Middle frontal gyrus (tissue), 1 donor: ENCODE results near the gene EMD.
A peak's percentile ranks its signal among the peaks of the same experiment; 100 is the strongest.

Experiments used
- DNase-seq: peaks from one replicate; pipeline ENCODE4 v3.0.0-alpha.2; 2015; ENCODE audit warnings: low spot score; ENCODE audit errors: extremely low spot score

EMD gene

DNA sequence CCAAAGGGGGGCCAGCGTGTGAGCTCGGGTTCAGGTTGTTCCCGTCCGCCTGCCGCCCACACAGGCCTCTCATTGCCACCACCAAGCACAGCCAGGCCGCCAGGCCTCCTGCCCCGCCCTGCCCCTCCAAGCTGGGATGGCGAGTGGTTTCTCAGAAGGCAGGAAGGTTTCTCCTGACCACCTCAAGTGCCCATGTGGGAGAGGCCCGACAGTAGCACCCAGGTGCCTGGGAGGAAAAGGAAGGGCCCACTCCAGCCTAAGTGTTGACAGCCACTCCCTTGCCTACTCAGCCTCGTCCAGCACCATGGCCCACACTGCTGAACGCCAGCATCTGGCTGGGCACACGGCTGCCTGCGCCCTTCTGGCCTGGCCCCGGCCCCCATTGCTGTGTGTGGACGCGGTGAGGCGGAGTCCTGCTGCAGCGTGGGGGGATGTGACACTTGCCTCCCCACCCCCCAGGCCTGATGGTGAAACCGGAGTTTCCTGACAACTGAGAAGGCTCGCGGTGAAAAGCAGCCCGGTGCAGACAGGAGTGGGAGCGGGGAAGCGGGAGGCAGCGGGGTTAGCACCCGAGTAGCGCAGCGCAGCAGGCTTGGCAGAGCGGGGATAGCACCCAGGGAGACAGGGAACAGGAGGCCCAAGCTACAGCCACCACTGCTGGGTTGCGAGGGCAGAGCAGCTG is 23.9 kb upstream of the EMD start:
- DNase-seq: no peak

DNA sequence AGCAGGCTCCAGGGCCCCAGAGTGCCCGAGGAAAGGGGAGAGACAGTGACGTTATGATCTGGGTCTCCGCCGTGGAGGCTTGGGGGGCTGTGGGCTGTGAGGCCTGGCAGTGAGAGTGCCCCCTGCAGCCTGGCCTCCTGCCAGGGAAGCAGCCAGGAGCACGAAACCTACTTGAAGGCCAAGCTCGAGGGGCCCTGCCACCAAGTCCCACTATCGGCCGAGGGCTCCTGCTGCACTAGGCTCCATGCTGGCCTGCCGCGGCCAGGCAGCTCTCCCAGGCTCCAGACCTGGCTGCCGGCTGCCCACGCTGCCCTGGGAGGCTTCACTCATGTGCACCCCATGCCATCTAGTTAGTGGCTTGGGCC is 23.3 kb upstream of the EMD start:
- DNase-seq: no peak

DNA sequence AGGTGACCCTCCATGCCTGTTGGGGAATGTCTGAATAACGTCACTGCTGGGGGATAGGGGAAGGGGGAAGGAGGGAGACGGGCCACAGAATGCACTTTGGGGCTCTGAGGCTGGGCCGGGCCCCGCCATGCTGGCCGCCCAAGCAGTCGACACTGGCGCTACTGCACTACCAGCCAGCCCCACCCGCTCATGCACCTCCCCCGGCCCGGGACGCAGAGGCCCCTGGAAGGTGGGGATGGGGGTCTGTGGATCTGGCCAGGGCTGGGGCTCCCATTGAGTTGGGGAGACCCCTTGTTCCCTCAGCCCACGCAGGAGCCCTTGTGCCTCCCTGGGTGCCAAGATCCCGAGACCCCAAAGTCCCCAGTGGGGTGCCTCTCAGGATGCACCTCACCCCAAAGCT is 22.5 kb upstream of the EMD start:
- DNase-seq: no peak

DNA sequence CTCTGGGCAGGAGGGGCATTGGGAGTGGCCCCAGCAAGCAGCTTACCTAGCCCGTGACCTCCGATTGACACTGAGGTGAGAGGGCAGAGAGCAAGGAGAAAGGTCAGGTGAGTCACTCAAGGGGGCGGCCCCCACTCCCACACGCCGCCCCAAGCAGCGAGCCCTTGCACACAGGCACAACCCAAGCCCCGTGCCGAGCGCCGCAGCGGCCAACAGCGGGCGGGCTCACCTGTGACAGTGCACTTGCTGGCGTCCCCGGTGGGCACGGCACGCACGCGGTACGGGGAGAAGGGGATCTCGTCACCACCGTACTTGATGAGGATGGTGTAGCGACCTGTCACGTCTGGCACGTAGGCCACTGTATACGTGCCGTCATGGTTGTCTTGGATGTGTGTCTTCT is 21.9 kb upstream of the EMD start:
- no peak for DNase-seq

DNA sequence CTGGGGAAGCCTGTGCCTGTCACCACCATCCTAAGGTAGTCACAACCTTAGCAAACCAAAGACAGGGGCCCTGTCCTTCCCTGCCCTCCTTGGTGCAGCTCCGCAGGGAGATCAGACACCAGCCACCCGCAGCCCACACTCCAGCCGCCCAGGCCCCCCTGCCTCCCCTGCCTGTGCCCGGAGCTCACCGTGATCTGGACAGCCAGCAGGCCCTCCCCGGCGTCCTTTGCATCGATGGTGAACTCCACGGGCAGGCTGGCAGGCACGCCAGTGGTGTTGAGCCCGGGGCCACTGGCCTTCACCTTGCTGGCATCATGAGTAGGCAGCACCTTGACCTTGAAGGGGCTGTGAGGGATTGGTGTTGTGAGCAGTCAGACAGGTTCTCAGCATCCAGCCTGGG is 21.1 kb upstream of the EMD start:
- DNase-seq: no peak

DNA sequence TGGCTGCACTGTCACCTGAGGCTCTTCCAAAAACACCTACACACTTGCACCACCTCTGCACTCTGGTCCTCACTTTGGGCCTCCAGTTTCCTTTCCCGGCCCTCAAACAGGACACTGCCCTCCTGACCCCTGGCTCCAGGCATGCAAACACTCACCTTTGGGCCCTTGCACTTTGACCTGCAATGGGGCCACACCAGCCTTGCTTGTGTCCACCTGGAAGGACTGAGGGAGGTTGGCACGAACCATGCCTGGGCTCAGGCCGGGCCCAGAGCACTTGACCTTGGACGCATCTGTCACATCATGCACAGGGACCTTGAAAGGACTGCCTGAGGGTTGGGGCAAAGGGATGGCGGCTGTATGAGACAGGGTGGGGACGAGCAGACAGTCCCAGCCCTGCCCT is 20.3 kb upstream of the EMD start:
- DNase-seq: no peak

DNA sequence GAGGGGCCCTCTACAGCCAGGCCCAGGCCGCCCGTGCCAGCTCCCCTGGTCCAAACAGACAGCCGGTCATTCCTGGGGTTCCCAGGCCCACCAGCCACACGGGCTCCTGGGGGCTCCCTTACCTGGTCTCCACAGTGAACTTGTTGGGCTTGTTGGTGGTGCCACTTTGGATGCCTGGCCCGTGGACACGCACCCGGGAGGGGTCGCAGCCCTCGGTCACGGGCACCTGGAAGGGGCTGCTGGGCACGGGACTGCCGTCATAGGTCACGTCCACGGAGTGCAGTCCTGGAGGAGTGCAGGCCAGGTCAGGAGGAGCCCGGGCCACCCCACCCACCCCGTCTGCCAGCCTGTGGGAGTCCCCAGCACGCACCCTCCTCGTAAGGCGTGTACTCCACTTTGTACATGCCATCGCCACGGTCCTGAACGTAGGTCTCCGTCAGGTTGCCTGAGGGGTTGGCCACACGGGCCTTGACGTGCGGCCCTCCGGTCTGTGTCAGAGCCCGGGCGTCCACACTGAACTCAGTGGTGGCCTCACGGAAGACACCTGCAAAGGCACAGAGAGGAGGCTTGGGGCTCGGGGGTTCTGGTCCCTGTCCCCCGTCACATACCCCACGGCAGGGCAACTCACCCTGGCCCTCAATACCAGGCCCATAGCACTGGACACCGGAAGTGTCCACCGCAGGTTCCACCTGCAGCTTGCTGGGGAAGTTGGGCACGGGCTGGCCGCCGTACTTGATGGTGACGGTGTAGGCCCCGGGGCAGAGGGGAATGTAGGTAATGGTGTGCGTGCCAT is 19.5 kb upstream of the EMD start:
- no peak for DNase-seq

DNA sequence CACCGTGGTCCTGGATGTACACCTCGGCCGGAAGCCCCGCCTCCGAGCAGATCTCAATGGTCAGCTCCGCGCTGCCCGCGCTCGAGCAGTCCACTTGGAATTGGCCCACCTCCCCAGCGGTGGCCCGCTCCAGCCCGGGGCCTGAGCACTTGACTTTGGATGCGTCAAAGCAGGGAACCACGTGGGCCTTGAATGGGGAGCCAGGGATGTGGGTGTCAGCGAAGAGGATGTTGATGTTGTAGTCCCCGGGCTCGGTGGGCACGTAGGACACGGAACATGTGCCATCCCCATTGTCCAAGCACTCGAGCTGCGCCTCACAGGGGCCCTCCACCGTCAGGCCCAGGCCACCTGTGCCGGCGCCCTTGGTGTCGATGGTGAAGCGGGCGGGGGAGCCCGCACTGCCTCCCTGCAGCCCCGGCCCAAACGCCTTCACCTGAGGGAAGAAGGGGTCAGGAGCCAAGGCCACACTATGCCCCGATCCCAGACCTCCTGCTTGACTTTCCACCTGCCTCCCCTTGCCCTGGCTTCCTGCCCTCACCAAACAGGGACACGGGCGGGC is 18.9 kb upstream of the EMD start:
- DNase-seq: no peak

DNA sequence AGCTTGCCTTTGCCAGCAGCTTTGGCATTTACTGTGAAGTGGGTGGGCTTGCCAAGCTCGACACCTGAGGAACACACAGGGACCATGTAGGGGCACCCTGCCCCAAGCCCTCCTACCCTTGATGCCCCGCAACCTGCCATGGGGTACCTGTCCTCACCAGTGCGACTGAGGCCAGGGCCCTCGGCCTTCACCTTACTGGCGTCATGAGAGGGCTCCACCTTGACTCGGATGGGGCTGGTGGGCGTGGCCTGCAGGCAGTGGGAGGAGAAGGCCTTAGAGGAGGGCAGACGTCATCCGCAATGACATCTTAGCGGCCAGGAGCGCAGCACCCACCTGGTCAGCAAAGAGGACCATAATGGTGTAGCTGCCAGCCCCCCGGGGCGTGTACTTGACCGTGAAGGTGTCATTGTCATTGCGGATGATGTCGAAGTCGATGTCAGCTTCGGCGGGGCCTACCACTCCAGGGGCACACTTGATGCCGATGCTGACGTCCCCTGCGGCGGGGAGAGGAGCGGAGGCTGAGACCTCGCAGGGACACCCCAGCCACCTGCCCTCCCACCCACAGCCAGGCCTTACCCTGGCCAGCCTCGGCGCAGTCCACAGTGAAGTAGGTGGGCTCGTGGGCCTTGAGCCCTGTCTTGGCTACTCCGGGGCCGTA is 16.9 kb upstream of the EMD start:
- no peak for DNase-seq

DNA sequence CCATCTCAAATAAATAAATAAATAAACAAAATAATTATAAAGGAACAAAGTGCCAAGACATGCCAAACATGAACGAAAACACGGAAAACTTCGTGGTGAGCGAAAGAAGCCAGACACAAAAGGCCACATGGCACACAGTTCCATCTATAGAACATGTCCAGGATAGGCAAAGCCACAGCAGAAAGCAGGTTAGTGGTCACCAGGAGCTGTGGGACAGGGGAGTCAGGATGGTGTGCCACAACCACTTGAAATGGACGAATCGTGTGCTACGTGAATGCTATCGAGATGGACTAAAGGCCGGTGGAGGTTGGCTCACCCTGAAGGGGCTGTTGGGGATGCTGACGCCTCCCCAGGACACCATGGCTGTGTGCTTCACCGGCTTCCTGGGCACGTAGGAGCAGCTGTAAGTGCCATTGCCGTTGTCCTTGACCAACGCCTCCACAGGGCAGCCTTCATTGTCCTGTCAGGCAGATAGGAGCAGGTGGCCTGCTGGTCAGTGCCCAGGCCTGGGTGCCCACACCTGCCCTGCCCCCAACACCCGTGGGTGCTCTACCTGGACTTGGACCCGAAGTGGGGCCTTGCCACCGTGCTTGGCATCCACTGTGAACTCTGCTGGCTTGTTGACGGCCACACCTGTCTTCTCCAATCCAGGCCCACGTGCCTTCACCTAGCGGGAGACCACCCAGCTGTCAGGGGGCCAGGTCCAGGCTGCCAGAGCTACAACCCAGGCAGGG is 15.2 kb upstream of the EMD start:
- no peak for DNase-seq

DNA sequence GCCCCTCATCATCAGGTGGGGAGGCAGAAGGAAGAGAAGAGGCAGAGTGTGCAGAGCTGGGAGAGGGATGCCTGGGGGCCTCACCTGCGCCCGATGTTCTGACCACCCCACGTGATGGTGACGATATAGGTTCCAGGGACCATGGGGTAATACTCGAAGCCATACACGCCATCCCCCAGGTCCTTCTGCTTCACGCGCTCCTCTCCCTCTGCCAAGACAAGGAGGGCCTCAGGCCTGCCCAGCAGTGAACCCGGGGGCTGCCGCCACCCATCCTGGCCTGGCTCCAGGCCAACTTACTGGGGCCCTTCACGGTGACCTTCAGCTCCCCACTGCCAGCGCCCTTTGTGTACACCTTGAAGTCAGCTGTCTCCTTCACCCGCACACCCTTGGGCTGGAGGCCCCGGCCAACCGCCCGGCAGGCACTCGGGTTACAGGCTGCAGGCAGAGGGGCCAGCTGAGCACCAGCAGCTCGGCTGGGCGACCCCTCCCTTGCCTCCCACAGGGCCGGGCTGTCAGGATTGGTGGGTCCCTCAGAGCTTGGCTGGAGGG is 14.0 kb upstream of the EMD start:
- DNase-seq: no peak

DNA sequence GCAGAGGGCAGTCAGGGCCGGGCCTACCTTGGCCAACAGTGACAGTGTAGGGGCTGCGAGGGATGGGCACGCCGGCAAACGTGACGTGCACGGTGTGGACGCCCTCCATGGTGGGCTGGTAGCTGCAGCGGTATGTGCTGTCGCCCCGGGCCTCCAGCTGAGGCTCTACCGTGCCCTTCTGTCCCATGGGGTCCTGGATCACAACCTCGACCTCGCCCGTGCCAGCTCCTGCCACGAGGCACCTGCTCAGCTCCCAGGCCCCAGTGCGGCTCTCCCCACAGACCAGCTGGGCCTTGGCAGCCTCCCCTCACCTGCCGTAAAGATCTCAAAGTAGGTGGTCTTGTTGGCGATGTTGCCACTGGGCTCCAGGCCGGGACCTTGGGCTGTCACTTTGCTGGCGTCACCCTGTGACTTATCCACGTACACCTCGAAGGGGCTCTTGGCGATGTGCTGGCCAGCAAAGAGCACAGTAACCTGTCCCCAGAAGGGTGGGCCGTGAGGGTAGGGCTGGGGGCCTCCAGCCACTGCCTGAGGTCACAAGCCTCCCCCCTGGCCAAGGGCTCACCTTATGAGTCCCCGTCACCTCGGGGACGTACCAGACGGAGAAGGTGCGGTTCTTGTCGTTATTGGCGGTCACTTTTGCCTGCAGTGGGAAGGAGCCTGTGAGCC is 13.0 kb upstream of the EMD start:
- DNase-seq: no peak

DNA sequence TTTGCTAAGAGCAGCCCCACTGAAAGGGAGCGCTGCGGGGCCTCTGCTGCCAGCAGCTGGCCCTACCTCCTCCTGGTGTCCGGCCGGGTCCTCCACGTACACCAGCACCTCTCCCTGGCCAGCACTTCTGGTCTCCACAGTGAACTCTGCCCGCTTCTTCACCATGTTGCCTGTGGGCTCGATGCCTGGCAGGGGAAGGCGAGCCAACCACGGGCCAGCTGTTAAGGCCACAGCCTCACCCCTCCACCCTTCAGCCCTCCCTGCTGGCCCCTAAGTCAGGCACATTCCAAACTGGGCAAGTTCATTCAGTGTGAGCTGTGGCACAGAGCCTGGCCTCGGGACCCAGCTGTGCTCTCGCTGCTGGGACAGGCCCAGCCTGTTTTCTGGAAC is 12.4 kb upstream of the EMD start:
- no peak for DNase-seq

DNA sequence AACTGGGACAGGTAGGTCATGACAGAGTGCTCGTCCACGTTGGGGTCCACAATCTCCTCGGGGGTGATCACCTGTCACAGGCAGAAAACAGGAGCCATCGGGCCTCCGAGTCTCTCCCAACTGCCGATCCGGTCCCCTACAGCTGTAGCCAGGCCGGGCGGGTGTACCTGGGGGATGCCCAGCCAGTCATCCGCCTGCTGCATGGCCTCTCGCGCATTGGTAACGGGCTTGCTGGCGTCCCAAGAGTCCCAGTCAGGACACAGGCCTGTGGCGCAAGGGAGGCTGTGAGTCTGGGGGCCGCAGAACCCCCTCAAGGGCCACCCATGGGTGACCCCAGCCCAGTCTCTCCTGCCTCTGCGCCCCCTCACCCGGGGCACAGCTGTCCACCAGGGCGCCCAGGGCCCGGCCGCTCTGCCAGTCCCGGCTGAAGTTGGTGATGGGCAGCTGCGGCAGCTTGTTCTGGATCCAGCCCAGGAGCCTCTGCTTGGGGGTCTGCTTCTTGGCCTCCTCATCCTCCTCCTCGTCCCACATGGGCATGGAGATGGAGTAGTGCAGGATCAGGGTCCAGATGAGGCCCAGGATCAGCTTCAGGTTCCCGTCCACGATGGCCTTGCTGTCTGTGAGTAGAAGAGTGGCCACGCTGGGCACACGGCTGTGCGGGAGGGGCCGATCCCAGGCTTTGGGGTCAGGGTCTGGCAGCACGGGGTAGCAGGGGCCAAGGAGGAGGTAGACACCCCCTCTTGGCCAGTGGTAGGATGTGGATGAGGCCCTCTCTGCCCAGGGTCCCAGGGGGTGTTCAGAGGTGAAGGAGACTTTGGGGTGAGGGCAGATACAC is 11.4 kb upstream of the EMD start:
- DNase-seq: no peak

DNA sequence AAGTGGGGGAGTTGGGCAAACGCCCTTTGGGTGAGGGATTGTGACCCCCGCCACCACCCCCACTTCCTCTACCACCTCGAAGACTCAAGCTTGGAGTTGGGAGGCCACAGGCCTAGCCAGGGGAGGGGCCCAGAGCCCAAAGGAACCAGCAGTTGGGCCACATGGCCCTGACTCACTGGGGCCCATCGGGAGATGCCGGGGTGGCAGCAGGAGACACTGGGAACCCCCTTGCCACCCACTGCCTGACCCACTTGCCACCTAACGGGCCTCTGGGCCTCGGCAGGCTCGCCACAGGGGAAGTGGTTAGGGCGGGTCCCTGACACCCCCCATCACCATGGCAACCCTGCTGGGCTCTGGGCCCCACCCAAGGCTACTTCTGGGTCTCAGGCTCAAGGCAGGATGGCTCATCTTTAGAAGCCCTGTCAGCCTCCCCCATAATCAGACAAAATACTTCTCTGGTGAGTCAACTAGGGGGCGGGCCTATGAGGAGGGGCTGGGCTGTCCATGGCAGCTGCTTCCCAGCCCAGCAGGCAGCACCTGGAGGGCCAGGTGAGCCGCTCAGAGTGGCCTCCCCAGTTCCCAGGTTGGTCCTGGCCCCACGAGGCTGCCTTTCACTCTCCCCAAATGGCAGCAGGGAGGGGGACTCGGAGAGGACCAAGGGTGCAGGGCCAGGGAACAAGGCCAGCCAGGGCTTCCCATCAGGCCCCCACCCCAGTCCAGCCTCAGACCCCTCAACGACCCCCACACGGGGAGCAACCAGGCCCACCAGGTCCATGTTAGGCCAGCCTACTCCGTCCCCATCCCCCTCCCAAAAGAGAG is 10.3 kb upstream of the EMD start:
- DNase-seq: no peak

DNA sequence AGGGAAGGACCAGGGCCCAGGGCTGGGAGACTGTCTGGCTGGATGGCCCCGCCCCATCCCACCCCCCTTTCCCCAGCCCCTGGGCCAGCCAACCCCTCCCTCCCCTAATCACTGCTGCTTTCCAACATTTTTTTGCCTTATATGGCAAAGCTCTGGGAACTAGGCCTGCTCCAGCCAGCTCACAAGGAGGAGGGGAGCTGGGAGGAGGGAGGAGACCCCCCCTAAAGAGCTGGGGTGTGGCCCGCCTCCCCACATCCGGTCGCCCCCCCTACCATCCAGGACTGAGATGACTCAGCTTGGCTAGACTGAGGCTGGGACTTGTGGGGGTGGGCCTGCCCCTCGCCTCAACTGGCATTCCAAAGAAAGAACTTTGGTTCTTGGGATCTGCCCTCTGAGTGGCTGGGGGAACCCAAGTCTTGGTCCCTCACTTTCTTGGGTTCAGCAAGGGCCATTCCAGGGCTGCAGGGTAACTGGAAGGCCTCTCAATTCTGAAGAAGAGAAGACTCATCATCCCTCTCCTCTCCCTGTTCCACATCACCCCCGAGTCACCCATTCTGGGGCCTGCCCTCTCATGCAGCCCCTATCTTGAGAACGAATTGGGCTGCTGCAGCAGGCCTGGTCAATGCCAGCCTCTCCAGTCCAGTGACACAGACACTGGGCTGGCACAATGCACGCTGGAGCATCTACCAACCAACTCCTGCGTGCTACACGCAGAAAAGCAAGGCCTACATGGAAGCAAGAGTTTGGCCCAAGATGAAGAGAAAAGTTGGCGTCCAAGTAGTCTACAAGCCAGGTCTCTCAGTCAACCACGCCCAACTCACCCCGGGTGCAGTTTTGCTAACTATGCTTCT is 9.4 kb upstream of the EMD start:
- peak; percentile 18 for DNase-seq

DNA sequence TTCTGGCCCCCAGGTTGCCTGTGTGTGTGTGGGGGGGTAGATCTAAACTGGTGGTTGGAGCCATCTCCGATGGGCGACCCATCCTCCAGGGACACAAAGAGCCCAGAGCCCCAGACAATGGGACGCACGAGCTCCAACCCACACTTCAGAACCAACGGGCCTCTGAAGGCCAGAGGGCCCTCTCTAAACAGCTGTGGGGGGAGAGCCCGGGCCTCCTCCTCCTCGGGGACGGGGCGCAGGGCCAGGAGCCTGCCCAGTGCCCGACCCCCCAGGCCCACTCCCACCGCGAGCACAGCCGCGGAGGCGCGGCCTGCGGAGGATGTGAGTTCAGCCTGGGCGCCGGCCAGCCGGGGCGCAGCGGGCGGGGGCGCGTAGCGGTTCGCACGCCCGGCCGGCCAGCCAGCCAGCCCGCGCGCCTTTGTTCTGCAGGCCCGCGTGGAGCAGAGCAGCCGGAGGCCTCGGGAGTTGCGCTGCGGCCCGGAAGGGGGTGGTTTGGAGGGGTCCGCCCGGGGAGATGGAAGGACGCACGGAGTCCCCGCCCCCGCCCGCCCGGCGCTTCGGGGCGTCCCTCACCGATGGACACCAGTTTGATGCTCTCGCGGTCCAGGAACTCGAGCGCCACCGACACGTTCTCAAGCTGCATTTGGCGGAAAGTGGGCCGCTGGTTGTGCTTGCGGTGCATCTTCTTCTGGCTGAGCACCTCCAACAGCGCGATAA is 8.6 kb upstream of the EMD start:
- DNase-seq: no peak
